HG03025 (cell line): ENCODE results near the gene MAGEA12.
"Not testable (repeated sequence)": the region's sequence is repeated elsewhere in the genome, so short reads cannot be mapped to it uniquely, and the experiment has no call there.

Source experiments
- ATAC-seq: cut with Tn5 transposase; IDR thresholded peaks from one replicate; pipeline ENCODE4 v1.9.1; 2021; ENCODE audit warnings: mild to moderate bottlenecking, moderate library complexity; ENCODE audit not compliant: unreplicated experiment, low FRiP score

Gene MAGEA12

GRCh38 chrX:152759544-152759943 is 26.0 kb downstream of the MAGEA12 start:
- ATAC-seq, result not testable (repeated sequence)

- ATAC-seq, result not testable (repeated sequence)
Observed at GRCh38 chrX:152761582-152761981, 28.0 kb downstream of the MAGEA12 start.

- not testable (repeated sequence) for ATAC-seq
Observed at GRCh38 chrX:152766562-152766961, 33.0 kb downstream of the MAGEA12 start.

GRCh38 chrX:152769549-152770289 is 36.2 kb downstream of the MAGEA12 start, which contains the start of gene MAGEA6:
Gene MAGEA6, minus strand, starts transcription at chrX:152769689. Its CDS starts 2,039 bp downstream, at chrX:152767650.
- ATAC-seq, result not testable (repeated sequence)

DNA sequence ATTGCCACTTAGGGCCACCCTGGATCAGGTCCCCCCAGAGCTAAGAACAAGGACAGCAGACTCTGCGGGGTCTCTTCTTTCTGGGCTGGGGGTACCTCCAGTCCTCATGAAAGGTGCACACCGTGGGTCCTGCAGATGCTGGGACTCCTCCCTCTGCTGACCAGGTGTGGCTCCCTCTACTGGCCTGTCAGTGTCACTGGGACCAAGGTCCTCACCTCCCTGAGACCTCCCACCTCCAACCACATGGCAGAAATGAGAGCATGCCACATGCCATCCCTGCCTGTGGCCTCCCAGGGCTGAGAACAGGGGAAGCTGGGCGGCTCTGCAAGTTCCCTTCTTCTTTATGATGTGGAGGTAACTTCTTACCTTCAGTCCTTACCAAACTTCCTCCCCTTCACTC is 53.5 kb downstream of the MAGEA12 start:
- ATAC-seq, result peak; percentile 57
